Measurements from ENCODE around the gene AKAP12. TPM values are rescaled to one million over a fixed set of nuclear protein-coding genes. Genes with fewer than 3 reads are reported as not detected.

Gene AKAP12
- polyA plus RNA-seq, 1 donor (not counting 4 experiments of a cell fraction or from before 2014, with no cell fraction given), result 0.56 TPM

DNA sequence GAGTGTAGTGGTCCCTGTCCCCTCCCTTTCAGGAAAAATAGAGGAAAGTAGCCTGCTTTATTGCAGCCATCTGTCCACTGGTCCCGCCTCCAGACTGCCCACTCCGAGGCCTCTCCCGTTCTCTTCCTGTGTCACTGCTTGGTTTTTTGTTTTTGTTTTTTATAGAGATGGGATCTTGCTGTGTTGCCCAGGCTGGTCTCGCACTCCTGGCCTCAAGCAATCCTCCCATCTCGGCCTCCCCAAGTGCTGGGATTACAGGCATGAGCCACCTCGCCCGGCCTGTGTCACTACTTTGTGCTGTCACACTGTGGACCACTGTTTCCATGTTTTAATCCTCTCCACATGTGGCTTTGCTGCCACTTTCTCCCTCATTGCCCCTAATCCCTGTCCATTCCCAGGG, 80.4 kb downstream of the AKAP12 start:
- Histone ChIP-seq H3K4me3 (ENCODE audit: control insufficient read depth in 2 of 3, extremely low read depth in 1 of 3, insufficient read depth in 2 of 3, low read depth in 1 of 3, low read length in 3 of 3) (no peak overlapping the region), H3K79me2 (ENCODE audit: control insufficient read depth, insufficient read depth, low read length) (no peaks in the 10 kb centered on the region), H3K27ac (ENCODE audit: control insufficient read depth, insufficient read depth, low read length) (no peak overlapping the region), H3K9me3 (ENCODE audit: control insufficient read depth, low read depth, low read length) (no peaks in the 10 kb centered on the region), H3K27me3 (ENCODE audit: control insufficient read depth, extremely low read depth, insufficient read depth, low read length) (no peaks in the 10 kb centered on the region), H3K4me1 (ENCODE audit: control insufficient read depth, extremely low read depth, insufficient read depth, low read length) (peaks cover 9% of the 10 kb centered on the region), H3K9me1 (ENCODE audit: control insufficient read depth, extremely low read depth, insufficient read depth, low read length) (no peaks in the 10 kb centered on the region), H2AFZ (ENCODE audit: control insufficient read depth, low read length) (no peak overlapping the region), H3K4me2 (ENCODE audit: control insufficient read depth, extremely low read depth, insufficient read depth, low read depth, low read length) (no peak overlapping the region), H4K20me1 (ENCODE audit: control insufficient read depth, extremely low read depth, insufficient read depth, low read length) (no peaks in the 10 kb centered on the region), H3K9ac (ENCODE audit: control insufficient read depth, extremely low read depth, insufficient read depth, low read length) (no peak overlapping the region), H3K36me3 (ENCODE audit: control insufficient read depth in 2 of 2, extremely low read depth in 1 of 2, insufficient read depth in 2 of 2, low read length in 2 of 2) (no peaks in the 10 kb centered on the region)
- DNase-seq (ENCODE audit: low read depth, low spot score) (no peak), FAIRE-seq (no peak)
- dilution Hi-C loops (cut with MboI; ENCODE audit: extremely low pct_ligation_motif_present, low sequenced_read_pairs), result no loop called here
- TF ChIP-seq EZH2 (IDR thresholded peaks at IDR 0.05; ENCODE audit: low read length), result no peak
- TF ChIP-seq, protein P1, sequence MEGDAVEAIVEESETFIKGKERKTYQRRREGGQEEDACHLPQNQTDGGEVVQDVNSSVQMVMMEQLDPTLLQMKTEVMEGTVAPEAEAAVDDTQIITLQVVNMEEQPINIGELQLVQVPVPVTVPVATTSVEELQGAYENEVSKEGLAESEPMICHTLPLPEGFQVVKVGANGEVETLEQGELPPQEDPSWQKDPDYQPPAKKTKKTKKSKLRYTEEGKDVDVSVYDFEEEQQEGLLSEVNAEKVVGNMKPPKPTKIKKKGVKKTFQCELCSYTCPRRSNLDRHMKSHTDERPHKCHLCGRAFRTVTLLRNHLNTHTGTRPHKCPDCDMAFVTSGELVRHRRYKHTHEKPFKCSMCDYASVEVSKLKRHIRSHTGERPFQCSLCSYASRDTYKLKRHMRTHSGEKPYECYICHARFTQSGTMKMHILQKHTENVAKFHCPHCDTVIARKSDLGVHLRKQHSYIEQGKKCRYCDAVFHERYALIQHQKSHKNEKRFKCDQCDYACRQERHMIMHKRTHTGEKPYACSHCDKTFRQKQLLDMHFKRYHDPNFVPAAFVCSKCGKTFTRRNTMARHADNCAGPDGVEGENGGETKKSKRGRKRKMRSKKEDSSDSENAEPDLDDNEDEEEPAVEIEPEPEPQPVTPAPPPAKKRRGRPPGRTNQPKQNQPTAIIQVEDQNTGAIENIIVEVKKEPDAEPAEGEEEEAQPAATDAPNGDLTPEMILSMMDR (optimal IDR thresholded peaks at IDR 0.05 in 1 of 3, IDR thresholded peaks at IDR 0.05 in 1 of 3, conservative IDR thresholded peaks at IDR 0.05 in 1 of 3; ENCODE audit: extremely low read depth in 1 of 3, insufficient read depth in 2 of 3, low read length in 3 of 3), result no peak

DNA sequence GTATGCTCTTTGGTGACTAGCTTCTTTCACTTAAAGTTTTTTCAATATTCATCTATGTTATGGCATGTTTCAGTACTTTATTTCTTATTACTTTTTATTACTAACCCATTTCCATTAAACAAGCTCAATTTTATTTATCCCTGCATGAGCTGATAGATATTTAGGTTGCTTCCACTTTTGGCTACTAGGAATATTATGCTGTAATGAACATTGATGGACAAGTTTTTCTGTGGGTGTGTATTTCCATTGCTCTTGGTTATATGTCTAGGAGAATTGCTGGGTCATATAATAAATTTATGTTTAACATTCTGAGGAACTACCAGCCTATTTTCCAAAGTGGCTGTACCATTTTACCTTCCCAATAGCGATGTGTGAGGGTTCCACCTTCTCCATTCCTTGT, 81.7 kb downstream of the AKAP12 start:
- DNase-seq (ENCODE audit: low read depth, low spot score) (no peak), FAIRE-seq (no peak)
- Histone ChIP-seq H3K4me2 (ENCODE audit: control insufficient read depth, extremely low read depth, insufficient read depth, low read depth, low read length) (no peak overlapping the region), H3K9me3 (ENCODE audit: control insufficient read depth, low read depth, low read length) (no peaks in the 10 kb centered on the region), H2AFZ (ENCODE audit: control insufficient read depth, low read length) (no peak overlapping the region), H4K20me1 (ENCODE audit: control insufficient read depth, extremely low read depth, insufficient read depth, low read length) (no peaks in the 10 kb centered on the region), H3K4me1 (ENCODE audit: control insufficient read depth, extremely low read depth, insufficient read depth, low read length) (peaks cover 9% of the 10 kb centered on the region), H3K4me3 (ENCODE audit: control insufficient read depth in 2 of 3, extremely low read depth in 1 of 3, insufficient read depth in 2 of 3, low read depth in 1 of 3, low read length in 3 of 3) (no peak overlapping the region), H3K36me3 (ENCODE audit: control insufficient read depth in 2 of 2, extremely low read depth in 1 of 2, insufficient read depth in 2 of 2, low read length in 2 of 2) (no peaks in the 10 kb centered on the region), H3K9me1 (ENCODE audit: control insufficient read depth, extremely low read depth, insufficient read depth, low read length) (no peaks in the 10 kb centered on the region), H3K79me2 (ENCODE audit: control insufficient read depth, insufficient read depth, low read length) (no peaks in the 10 kb centered on the region), H3K27me3 (ENCODE audit: control insufficient read depth, extremely low read depth, insufficient read depth, low read length) (no peaks in the 10 kb centered on the region), H3K9ac (ENCODE audit: control insufficient read depth, extremely low read depth, insufficient read depth, low read length) (no peak overlapping the region), H3K27ac (ENCODE audit: control insufficient read depth, insufficient read depth, low read length) (no peak overlapping the region)
- TF ChIP-seq, protein P1 (optimal IDR thresholded peaks at IDR 0.05 in 1 of 3, IDR thresholded peaks at IDR 0.05 in 1 of 3, conservative IDR thresholded peaks at IDR 0.05 in 1 of 3; ENCODE audit: extremely low read depth in 1 of 3, insufficient read depth in 2 of 3, low read length in 3 of 3), result no peak
- TF ChIP-seq EZH2 (IDR thresholded peaks at IDR 0.05; ENCODE audit: low read length), result no peak
- dilution Hi-C loops (cut with MboI; ENCODE audit: extremely low pct_ligation_motif_present, low sequenced_read_pairs), result no loop called here
